Measurements from ENCODE around the gene PUM2.

PUM2 gene

DNA sequence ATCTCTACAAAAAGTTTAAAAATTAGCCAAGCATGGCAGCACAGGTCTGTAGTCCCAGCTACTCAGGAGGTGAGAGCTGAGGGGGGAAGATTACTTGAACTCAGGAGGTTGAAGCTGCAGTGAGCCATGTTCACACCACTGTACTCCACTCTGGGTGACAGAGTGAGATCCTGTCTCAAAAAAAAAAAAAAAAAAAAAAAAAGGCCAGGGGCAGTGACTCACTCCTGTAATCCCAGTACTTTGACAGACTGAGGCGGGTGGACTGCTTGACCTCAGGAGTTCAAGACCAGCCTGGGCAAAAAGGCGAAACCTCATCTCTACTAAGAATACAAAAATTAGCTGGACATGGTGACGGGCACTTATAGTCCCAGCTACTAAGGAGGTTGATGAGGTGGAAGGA lies 37.0 kb downstream of the PUM2 start:
- TF ChIP-seq, protein P1, sequence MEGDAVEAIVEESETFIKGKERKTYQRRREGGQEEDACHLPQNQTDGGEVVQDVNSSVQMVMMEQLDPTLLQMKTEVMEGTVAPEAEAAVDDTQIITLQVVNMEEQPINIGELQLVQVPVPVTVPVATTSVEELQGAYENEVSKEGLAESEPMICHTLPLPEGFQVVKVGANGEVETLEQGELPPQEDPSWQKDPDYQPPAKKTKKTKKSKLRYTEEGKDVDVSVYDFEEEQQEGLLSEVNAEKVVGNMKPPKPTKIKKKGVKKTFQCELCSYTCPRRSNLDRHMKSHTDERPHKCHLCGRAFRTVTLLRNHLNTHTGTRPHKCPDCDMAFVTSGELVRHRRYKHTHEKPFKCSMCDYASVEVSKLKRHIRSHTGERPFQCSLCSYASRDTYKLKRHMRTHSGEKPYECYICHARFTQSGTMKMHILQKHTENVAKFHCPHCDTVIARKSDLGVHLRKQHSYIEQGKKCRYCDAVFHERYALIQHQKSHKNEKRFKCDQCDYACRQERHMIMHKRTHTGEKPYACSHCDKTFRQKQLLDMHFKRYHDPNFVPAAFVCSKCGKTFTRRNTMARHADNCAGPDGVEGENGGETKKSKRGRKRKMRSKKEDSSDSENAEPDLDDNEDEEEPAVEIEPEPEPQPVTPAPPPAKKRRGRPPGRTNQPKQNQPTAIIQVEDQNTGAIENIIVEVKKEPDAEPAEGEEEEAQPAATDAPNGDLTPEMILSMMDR (IDR thresholded peaks at IDR 0.05; ENCODE audit: control insufficient read depth, insufficient read depth, low read depth, low read length, missing control alignments), result no peak
- no peak for DNase-seq (ENCODE audit: low read depth)
- H3K4me3 ChIP-seq (ENCODE audit: control insufficient read depth, low read depth, low read length), result no peak overlapping the region

DNA sequence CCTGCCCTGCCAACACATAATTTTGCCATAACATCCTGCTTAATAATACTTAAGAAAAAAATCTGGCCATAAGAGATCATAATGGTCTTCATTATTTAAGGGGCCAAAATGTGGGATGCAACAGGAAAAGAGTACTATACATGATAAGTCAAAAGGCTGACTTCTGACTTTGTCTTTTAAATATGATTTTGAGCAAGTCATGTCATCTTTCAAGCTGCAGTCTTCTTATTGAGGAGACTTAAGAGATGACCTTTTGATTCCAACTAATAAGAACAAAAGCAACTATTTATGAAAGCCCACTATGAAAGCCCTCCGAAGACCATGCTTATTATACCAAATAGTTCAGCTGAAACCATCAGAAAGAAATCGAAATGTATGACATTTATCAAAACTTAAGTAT lies 41.6 kb downstream of the PUM2 start:
- TF ChIP-seq, protein P1 (IDR thresholded peaks at IDR 0.05; ENCODE audit: control insufficient read depth, insufficient read depth, low read depth, low read length, missing control alignments), result no peak
- no peak overlapping the region for H3K4me3 ChIP-seq (ENCODE audit: control insufficient read depth, low read depth, low read length)
- no peak for DNase-seq (ENCODE audit: low read depth)

DNA sequence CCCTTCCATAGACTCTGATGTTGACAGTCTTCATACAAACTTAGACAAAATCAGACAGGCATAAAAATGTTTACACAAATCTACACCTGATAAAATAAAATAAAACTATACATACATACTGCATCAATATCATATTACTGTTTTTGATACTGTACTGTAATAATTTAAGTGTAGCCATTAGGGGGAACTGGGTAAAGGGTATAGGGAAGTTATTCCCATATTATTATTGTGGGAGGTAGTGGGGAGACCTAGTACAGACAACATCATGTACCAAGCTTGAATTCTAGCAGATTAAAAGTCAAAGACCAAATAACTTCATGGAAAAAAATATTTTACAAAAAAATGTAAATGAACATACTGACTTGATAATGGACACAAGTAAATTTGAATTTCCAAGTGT lies 43.3 kb downstream of the PUM2 start:
- H3K4me3 ChIP-seq (ENCODE audit: control insufficient read depth, low read depth, low read length), result no peak overlapping the region
- TF ChIP-seq, protein P1 (IDR thresholded peaks at IDR 0.05; ENCODE audit: control insufficient read depth, insufficient read depth, low read depth, low read length, missing control alignments), result no peak
- no peak for DNase-seq (ENCODE audit: low read depth)

DNA sequence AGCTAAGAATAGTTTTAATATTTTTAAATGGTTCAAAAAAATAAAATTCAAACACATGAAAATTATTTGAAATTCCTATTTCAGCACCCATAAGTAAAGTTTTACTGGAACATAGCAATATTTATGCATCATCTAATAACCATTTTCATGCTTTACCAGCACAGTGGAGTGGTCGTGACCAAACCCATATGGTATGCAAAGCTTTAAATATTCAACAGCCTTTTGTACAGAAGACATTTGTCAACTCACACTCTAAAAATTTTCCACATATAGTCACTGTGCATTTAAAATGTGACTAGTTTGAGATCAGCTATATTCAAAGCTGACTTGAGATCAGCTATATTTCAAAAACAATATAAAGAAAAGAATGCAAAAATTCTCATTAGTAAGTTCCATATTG lies 46.2 kb downstream of the PUM2 start:
- DNase-seq (ENCODE audit: low read depth), result no peak
- TF ChIP-seq, protein P1 (IDR thresholded peaks at IDR 0.05; ENCODE audit: control insufficient read depth, insufficient read depth, low read depth, low read length, missing control alignments), result no peak
- no peak overlapping the region for H3K4me3 ChIP-seq (ENCODE audit: control insufficient read depth, low read depth, low read length)

DNA sequence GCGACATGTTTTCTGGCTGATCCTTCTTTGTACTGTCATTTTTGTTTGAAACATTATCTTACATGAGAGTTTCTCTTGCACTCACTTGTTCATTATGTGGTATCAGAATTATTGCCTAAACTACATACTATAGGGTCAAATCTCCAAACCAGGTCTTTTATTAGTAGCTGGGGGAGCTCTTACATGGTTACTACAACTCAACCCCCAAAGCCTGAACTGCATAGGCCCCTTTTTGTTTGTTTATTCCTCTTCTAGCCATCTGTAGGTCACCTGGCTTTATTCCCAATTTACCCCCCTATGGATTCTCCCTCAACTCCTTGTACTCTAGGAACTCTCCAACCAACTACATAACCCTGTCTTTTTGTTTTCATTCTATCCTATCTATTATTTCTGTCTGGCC lies 46.7 kb downstream of the PUM2 start:
- TF ChIP-seq, protein P1 (IDR thresholded peaks at IDR 0.05; ENCODE audit: control insufficient read depth, insufficient read depth, low read depth, low read length, missing control alignments), result no peak
- no peak for DNase-seq (ENCODE audit: low read depth)
- H3K4me3 ChIP-seq (ENCODE audit: control insufficient read depth, low read depth, low read length), result no peak overlapping the region

DNA sequence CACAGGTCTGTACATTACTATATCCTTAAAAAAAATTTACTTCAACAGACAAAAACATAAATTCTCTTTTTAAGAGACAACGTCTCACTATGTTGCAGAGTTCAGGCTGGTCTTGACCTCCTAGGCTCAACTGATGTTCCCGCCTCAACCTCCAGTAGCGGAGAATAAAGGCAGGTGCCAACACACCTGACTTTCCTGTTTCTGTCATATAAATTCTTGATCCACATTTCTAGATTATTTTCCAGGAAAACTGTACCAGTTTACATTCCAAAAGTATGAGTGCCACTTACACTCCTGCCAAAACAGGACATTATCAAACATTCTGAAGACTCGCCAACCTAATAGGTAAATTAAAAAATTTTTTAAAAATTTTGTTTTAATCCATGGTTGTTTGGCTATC lies 48.6 kb downstream of the PUM2 start:
- TF ChIP-seq, protein P1 (IDR thresholded peaks at IDR 0.05; ENCODE audit: control insufficient read depth, insufficient read depth, low read depth, low read length, missing control alignments), result no peak
- no peak for DNase-seq (ENCODE audit: low read depth)
- H3K4me3 ChIP-seq (ENCODE audit: control insufficient read depth, low read depth, low read length), result no peak overlapping the region

DNA sequence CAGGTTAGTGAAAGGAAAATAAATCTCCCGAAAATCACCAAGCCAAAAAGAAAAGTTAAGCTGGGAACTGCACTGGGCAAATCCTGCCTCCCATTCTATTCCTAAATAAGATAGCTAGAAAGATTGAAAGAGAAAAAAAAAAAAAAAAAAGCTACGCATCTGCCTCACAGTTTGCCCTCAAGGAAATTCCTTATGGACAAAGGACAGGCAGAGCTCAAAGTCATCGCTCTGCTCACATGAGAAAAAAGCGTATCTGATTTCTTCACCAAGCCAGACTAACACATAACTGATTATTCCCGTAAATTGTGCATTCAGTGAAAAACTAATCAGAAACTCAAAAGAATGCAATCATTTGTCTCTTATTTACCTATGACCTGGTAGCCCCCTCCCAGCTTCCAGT lies 50.0 kb downstream of the PUM2 start:
- DNase-seq (ENCODE audit: low read depth), result no peak
- TF ChIP-seq, protein P1 (IDR thresholded peaks at IDR 0.05; ENCODE audit: control insufficient read depth, insufficient read depth, low read depth, low read length, missing control alignments), result no peak
- H3K4me3 ChIP-seq (ENCODE audit: control insufficient read depth, low read depth, low read length), result no peak overlapping the region

All from AG09309 (cell line).